ENCODE results near the gene XKR8.

DNA sequence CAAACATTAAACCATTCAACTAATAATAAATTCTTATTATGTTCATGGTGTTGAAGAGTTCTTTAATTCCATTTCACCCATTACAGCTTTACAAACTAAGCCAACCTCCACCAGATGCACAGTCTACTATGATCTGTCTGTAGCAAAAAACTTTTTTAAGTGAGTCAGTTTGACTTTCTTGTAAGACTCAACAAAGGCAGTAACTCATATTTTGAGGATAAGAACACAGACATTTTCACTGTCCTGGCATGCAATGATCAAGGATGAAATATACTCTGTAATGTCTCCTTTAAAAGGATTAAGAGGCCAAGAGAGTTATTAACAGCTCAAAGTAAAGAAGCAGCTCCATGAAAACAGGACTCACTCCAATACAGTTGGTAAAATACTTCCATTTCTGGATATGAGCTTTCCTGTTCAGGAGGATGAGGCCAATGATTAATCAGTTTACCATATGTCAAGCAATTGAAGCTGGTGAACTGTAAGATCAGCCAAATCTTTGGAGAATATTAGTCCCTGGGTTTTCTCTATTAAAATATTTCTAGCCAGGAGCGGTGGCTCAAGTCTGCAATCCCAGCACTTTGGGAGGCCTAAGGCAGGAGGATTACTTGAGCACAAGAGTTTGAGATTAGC lies 20.6 kb downstream of the XKR8 start:
- TF ChIP-seq, protein P1, sequence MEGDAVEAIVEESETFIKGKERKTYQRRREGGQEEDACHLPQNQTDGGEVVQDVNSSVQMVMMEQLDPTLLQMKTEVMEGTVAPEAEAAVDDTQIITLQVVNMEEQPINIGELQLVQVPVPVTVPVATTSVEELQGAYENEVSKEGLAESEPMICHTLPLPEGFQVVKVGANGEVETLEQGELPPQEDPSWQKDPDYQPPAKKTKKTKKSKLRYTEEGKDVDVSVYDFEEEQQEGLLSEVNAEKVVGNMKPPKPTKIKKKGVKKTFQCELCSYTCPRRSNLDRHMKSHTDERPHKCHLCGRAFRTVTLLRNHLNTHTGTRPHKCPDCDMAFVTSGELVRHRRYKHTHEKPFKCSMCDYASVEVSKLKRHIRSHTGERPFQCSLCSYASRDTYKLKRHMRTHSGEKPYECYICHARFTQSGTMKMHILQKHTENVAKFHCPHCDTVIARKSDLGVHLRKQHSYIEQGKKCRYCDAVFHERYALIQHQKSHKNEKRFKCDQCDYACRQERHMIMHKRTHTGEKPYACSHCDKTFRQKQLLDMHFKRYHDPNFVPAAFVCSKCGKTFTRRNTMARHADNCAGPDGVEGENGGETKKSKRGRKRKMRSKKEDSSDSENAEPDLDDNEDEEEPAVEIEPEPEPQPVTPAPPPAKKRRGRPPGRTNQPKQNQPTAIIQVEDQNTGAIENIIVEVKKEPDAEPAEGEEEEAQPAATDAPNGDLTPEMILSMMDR (IDR thresholded peaks at IDR 0.05), result no peak
- no peak for TF ChIP-seq POLR2A (IDR thresholded peaks at IDR 0.05)
- no peak for TF ChIP-seq EP300 (IDR thresholded peaks at IDR 0.05)
